Testis (tissue), 2 donors: ENCODE results near the gene TTLL5.

Experiments used
- CTCF ChIP-seq, 3 experiments: fragments of 450-650 bp in 2 of 3; fragments of 200-600 bp in 1 of 3; sonication (generic) in 1 of 3; IDR thresholded peaks; one replicate each; pipeline ENCODE4 v1.5.1; 2016 to 2019; ENCODE audit warnings: antibody characterized with exemption in 3 of 3, mild to moderate bottlenecking in 2 of 3, moderate library complexity in 1 of 3
- POLR2A ChIP-seq: fragments of 450-650 bp; IDR thresholded peaks from one replicate; pipeline ENCODE4 v1.6.1; 2017; ENCODE audit warnings: antibody characterized with exemption, mild to moderate bottlenecking, moderate library complexity

GRCh38 chr14:76002383-76002782, 341.3 kb downstream of the TTLL5 start:
- TF ChIP-seq CTCF (IDR thresholded peaks at IDR 0.05) (no peak), POLR2A (no peak)
